ENCODE data around the gene SCFD2. TPM values are rescaled to one million over a fixed set of nuclear protein-coding genes. Genes with fewer than 3 reads are reported as not detected.

SCFD2 gene
- total and polyA plus RNA-seq, 4 donors = 4.3 to 28.8 (median 7.4) TPM

- no peak overlapping the region for H3K9ac ChIP-seq (ENCODE audit: low read depth in 1 of 2, low read length in 2 of 2)
- no peak overlapping the region for H3K4me3 ChIP-seq (ENCODE audit: low read depth in 1 of 3, low read length in 3 of 3)
- no peak for DNase-seq (ENCODE audit: low spot score)
- no peak overlapping the region for H3K27ac ChIP-seq (ENCODE audit: low read depth in 1 of 2, low read length in 2 of 2)
- no peaks in the 10 kb centered on the region for H3K9me3 ChIP-seq (ENCODE audit: control insufficient read depth in 4 of 4, low read length in 3 of 4)
- no peaks in the 10 kb centered on the region for H3K27me3 ChIP-seq (ENCODE audit: control insufficient read depth in 4 of 4, insufficient read depth in 4 of 4, low read length in 3 of 4)
- H3K36me3 ChIP-seq (ENCODE audit: control insufficient read depth in 4 of 4, insufficient read depth in 3 of 4, low read depth in 1 of 4, low read length in 3 of 4) = no peaks in the 10 kb centered on the region
- TF ChIP-seq REST (IDR thresholded peaks at IDR 0.05) (no peak), ATF3 (IDR thresholded peaks at IDR 0.05) (no peak), ZBTB33 (IDR thresholded peaks at IDR 0.05) (no peak), GABPA (IDR thresholded peaks at IDR 0.05 in 1 of 2, conservative IDR thresholded peaks at IDR 0.05 in 1 of 2) (no peak), RAD21 (IDR thresholded peaks at IDR 0.05) (no peak), CTCF (IDR thresholded peaks at IDR 0.05; ENCODE audit: low read depth, low read length, missing input control) (no peak), FOXA2 (IDR thresholded peaks at IDR 0.05) (no peak), HNF4A (conservative IDR thresholded peaks at IDR 0.05) (no peak), MAX (IDR thresholded peaks at IDR 0.05) (no peak), FOXA1 (IDR thresholded peaks at IDR 0.05) (no peak), NR2F2 (IDR thresholded peaks at IDR 0.05) (no peak), HNF4G (IDR thresholded peaks at IDR 0.05) (no peak), EGR1 (IDR thresholded peaks at IDR 0.05; ENCODE audit: low read depth in 2 of 2) (no peak), YY1 (IDR thresholded peaks at IDR 0.05) (no peak), SP1 (IDR thresholded peaks at IDR 0.05) (no peak), RXRA (IDR thresholded peaks at IDR 0.05) (no peak), TAF1 (conservative IDR thresholded peaks at IDR 0.05) (no peak), JUND (IDR thresholded peaks at IDR 0.05) (no peak)
- no peaks in the 10 kb centered on the region for H3K4me1 ChIP-seq (ENCODE audit: control insufficient read depth in 4 of 4, insufficient read depth in 4 of 4, low read length in 3 of 4)
- 84% methylated on average over 2 of the region's 2 CpGs for WGBS
Observed at GRCh38 chr4:53040851-53041250, 325.0 kb downstream of the SCFD2 start.
